DOHH2 (cell line): ENCODE measurements around the gene CLSTN1.

Source experiments
- EZH2phosphoT487 ChIP-seq: fragments of 200-600 bp; sonication (generic); IDR thresholded peaks from 2 replicates; pipeline ENCODE4 v1.6.1; 2017; ENCODE audit warnings: borderline replicate concordance, mild to moderate bottlenecking, antibody characterized with exemption, low read length, moderate library complexity, mixed read lengths
- TF ChIP-seq, protein P1 (sequence below): fragments of 200-600 bp; sonication (generic); IDR thresholded peaks from one replicate; pipeline ENCODE4 v1.5.1; 2014; ENCODE audit warnings: antibody characterized with exemption, mild to moderate bottlenecking, low read depth, low read length; ENCODE audit not compliant: poor library complexity, severe bottlenecking

GRCh38 chr1:9721606-9722377 is 102.0 kb downstream of the CLSTN1 start:
- TF ChIP-seq, protein P1, sequence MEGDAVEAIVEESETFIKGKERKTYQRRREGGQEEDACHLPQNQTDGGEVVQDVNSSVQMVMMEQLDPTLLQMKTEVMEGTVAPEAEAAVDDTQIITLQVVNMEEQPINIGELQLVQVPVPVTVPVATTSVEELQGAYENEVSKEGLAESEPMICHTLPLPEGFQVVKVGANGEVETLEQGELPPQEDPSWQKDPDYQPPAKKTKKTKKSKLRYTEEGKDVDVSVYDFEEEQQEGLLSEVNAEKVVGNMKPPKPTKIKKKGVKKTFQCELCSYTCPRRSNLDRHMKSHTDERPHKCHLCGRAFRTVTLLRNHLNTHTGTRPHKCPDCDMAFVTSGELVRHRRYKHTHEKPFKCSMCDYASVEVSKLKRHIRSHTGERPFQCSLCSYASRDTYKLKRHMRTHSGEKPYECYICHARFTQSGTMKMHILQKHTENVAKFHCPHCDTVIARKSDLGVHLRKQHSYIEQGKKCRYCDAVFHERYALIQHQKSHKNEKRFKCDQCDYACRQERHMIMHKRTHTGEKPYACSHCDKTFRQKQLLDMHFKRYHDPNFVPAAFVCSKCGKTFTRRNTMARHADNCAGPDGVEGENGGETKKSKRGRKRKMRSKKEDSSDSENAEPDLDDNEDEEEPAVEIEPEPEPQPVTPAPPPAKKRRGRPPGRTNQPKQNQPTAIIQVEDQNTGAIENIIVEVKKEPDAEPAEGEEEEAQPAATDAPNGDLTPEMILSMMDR, result peak; percentile 88
- no peak for TF ChIP-seq EZH2phosphoT487
